CD4-positive, alpha-beta T cell treated with Interleukin-17A for 1 hour (primary cell): ENCODE measurements around the gene NPM3.

Source experiments
- DNase-seq: peaks from one replicate; pipeline ENCODE4 v3.0.0-alpha.2; 2020

NPM3 gene

DNA sequence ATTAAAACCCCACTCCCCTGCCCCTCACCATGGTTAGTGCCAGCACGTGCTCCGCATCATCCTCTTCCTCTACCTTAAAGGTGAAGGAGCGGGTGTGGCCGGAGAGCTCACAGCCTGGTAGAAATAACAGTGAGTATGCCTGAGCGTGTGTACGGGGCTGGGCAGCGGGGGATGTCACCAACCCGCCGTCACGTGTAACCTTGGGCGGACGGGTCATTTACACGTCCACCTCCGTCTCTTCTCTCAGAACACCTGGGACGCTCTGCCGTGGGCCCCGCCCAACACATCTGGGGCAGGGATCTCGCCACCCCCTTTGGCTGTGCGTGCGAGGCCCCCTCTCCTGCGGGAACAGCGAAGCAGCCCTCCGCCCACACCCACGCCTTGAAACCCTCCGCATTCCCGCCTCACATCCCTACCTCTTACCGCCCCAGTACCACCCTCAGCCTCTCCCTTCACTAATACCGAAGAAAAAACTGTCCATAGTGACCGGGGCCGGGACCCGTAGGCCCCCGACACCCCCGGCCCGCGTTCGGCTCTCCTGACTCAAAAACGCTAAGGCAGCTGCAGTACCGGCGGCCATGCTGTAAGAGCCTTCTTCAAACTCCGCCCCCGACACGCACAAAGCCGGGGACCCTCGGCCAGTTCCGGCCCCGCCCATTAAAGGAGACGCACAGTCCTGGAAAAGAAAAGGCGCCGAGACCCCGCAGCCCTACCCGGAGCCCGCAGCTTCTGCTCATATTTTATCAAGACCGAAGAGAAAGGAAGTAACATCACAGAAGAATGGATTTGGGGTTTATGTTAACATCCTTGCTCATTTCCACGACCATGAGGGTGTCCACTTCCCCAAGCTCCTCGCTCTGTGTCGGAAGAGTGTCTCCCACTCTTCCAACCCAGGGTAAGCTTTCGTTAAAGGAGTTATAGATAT, at the start of gene NPM3:
Gene NPM3, minus strand, starts transcription at position 636 of the 925 bp plus-strand sequence. Its CDS starts 56 bp downstream, at position 580.
- peak; percentile 80 for DNase-seq

DNA sequence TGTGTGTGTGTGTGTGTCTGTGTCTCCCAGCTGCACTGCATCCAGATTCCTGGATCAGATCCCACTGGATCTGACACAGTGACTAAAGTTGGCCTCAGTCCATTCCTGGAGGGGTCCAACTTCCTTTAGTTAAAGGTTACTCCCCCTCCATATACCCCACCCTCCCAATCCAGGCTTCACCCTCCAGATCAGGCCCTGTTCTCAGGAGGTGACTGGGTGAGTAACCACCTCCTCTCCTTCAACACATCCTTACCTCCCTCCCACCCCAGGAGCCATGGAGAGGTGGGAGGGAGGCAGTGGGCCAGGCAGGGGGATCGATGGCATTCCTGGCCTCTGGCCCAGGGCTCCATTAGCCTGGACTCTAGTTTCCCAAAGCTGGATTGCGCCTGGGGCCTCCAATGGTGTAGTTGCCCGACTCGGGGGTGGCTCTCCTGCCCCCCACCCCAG, 49.1 kb upstream of the NPM3 start:
- DNase-seq: no peak

GRCh38 chr10:101831169-101831811, 48.0 kb upstream of the NPM3 start:
- no peak for DNase-seq

- peak; percentile 95 for DNase-seq
These were observed 47.3 kb upstream of the NPM3 start for GRCh38 chr10:101830322-101831168.

- peak; percentile 79 for DNase-seq
These were observed 46.5 kb upstream of the NPM3 start for GRCh38 chr10:101829561-101830315.

DNA sequence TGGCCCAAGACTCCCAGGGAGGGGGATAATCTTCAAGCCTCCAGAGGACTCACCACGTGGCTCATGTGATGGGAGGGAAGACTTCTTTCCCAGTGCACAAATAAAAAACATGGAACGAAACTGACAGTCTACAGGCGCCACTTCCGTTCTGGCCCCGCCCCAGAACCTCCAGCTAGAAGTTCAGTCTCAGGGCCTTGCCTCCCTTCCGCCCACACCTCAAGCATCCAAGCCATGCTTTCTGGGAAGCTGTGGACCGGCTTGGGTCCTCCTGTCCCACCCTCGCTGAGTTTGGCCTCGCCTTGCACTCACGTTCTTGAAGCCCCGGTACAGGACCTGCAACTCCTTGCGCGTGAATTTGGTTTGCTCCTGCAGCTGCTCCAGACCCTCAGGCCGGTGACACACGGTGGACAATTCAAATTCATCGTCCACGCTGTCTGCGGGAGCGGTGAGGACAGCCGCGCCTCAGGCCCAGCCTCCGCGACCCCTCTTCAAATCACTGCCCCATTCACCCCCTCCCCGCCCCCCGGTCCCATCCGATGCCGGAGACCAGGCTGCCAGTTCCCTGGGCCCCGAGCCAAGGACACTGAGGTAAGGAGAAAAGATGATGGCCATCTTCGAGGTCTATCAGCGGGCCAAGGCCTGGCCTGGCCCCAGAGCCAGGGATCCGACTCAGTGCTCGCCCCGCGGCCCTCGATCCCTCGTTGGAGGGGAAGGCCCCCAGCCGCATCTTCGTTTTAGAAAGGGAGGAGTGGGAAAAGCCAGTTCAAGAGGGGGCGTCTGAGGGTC, 45.7 kb upstream of the NPM3 start:
- no peak for DNase-seq

DNA sequence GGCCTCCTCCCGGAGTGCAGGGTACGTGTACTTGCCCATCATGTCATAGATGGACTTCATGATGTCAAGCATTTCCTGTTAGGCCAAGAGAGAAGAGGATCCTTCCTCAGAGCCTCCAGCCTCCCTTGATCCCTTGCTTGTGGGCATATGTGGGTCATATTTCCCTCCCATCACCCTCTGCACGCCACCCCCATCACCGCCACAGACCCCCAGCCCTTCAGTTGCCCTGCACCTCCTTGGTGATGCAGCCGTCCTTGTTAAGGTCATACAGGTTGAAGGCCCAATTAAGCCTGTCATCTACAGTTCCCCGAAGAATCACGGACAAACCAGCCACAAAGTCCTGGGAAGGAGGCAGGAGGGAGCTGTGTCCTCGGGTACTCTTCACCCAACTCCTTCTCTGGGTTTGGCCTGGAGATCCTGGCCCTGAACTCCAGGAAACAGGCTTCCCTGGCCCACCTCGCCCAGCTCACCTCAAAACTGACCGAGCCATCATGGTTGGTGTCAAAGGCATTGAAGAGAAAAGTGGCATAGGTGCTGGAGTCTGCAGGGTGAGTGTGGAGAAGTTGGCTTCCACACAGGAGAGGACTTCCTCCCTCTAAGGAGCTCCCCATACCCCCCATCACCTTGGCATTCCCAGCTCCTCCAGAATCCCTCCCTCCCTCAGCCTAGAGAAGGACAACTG, 44.8 kb upstream of the NPM3 start:
- no peak for DNase-seq

- DNase-seq: no peak
These were observed 43.7 kb upstream of the NPM3 start for GRCh38 chr10:101826852-101827434.

DNA sequence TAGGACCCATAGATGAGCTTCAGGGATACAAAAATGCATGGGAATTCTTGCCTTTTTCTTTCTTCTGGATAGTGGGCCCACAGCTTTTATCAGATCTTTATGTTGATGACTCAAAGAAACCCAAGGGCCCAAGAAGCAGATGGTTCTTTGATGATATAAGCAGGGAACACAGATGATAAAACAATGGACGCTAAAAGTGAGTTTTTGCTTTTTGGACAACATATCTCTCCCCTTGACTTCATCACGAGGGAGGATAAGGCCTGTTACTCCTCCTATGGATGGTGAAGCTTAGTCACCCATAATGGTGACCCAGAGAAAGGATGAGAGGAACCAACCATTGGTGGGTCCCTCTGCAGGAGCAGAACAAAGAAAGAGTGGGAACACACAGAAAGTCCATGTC, 41.5 kb upstream of the NPM3 start:
- DNase-seq: no peak

GRCh38 chr10:101818872-101819633, 35.8 kb upstream of the NPM3 start:
- no peak for DNase-seq

GRCh38 chr10:101818119-101818871, 35.0 kb upstream of the NPM3 start, which contains the start of gene OGA:
Gene OGA (minus strand): TSS chr10:101818444. CDS start chr10:101818022, 422 bp downstream.
- DNase-seq: peak; percentile 100

DNA sequence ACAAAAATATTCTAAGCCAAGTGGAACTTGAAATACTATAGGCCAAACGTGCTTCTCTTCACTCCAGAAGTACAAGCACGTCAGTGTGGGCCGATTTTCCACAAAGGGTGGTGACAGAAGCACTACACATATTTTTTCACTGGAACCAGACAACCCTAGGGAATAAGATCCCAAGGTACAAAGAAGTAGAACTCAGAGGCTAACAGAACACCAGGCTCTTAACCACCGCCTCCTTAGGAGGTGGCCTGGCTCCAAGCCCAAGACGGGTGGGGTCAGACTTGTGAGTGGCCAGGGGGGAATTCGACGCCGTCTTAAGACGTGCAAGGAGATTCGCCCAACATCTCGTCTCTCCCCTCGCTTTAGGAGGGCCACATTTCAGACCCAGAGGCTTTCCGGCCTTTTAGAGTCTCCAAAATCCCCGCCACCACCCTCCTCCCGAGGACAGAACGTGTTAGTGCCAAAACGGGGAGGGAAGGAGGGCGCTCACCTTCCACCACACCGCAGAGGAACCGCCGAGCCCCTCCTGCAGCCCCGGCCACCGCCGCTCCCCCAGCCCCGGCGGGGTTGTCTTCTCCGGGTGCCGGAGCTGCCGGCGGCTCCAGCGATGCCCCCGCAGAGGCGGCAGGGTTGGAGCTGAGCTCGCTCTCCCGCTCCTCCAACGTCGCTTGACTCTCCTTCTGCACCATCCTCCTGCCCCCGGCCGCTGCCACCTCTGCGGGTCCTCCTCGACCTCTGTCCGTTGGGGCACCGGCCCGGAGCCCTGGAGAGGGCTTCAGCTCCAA, 34.3 kb upstream of the NPM3 start:
- peak; percentile 47 for DNase-seq

GRCh38 chr10:101816913-101817336, 33.7 kb upstream of the NPM3 start:
- no peak for DNase-seq

DNA sequence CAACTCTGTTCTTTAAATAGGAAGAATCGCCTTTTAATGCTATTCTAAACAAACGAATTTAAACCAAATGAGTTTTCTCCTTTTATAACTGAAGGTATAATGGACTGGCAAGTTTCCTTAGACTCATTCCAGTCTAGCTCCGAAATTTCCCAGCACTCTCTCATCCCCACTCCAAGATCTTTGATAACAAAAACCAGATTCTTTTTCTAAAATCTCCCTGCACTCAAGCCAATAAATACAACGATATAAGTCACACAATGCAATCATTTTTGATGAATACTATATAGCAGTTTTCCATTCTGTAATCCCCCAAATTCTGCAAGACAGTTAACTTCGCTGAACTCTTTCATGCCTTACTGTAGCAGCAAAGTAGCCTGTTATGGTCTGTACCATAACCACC, 33.1 kb upstream of the NPM3 start:
- no peak for DNase-seq

DNA sequence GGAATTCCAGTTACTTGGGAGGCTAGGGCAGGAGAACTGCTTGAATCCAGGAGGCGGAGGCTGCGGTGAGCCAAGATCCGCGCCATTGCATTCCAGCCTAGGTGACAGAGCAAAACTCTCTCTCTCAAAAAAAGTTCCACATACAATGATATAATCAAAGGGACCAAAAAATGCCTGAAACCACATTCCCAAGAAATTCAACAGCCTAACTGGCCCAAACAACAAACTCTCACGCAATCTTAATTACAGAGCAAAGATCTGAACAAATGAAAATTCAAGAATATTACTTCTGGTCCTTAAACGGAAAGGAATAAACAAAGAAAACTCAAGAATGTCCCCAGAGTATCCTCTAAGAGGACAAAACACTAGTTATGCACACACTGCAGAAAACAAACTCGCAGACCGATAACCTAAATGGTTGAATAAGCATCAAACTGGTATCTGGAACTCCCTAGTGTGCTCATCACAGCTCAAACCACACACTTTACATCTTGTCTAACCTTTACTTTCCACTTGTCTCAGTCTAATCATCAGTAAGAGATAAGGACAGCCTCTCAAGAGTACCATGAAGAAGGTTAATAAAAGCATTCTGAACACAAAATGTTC, 31.3 kb upstream of the NPM3 start:
- DNase-seq: peak; percentile 20

- DNase-seq: no peak
These were observed 29.4 kb upstream of the NPM3 start for GRCh38 chr10:101812606-101813005.

DNA sequence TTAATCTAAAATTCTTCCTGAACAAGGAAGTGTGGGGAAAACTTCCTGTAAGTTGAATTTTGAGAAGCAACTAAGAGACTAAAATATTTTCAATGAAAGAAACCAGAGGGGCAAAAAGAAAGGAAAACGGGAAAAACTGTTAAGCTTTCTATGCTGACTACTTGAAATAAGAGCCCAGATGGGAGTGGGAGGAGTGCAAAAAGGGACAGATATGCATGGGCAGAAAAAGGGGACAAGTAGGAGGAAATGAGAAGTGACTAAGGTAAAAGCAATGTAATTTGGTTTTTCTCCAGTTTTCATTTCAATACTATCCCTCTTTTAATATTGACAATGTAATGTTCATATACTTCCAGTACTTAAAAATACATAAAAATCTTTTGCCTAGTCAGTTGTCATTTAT, 23.9 kb upstream of the NPM3 start:
- DNase-seq: no peak

DNA sequence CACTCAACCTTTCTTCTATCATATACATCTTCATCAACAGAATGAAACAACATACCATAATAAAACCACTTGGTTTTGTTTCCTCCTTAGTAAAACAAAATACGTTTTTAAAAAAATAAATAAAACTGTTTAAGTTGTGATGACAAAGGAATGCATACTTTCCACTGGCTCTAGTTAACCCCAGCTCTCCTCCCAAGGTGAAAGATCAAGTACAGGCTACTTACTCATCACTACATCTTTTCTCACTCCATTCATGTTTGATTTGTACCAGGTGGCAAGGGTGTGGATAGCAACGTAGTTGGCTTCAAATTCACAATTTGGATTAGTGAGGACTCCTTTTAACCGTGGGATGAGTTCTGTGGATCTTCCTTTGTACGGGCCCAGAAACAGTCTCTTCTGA, 20.3 kb upstream of the NPM3 start:
- no peak for DNase-seq
